Erythroblast (primary cell): ENCODE data around the gene TUBB2B.

Experiments used
- DNase-seq, 2 experiments: peaks; one replicate each; lab custom pipeline; 2025; lab: John Stamatoyannopoulos, UW
- GATA1 ChIP-seq: IDR thresholded peaks from 2 replicates; pipeline ENCODE4 v1.6.1; 2011; ENCODE audit warnings: low read depth, mild to moderate bottlenecking, control low read depth, low read length, moderate library complexity
- POLR2A ChIP-seq: IDR thresholded peaks from 2 replicates; pipeline ENCODE4 v1.6.1; 2011; ENCODE audit warnings: mild to moderate bottlenecking, low read length

Gene TUBB2B

GRCh38 chr6:3221578-3221977 lies 5.9 kb downstream of the TUBB2B start:
- DNase-seq: no peak
- TF ChIP-seq GATA1 (no peak), POLR2A (no peak)

GRCh38 chr6:3220366-3220765 lies 7.1 kb downstream of the TUBB2B start:
- no peak for TF ChIP-seq GATA1
- no peak for TF ChIP-seq POLR2A
- no peak for DNase-seq

GRCh38 chr6:3218266-3218665 lies 9.2 kb downstream of the TUBB2B start:
- DNase-seq: no peak

GRCh38 chr6:3217286-3217685 lies 10.2 kb downstream of the TUBB2B start:
- TF ChIP-seq GATA1: no peak
- TF ChIP-seq POLR2A: no peak
- DNase-seq: no peak

More at GRCh38 chr6:3218266-3218665, 9.2 kb downstream of the TUBB2B start:
- TF ChIP-seq POLR2A (no peak), GATA1 (no peak)

- TF ChIP-seq POLR2A (no peak), GATA1 (no peak)
- DNase-seq: no peak
These were observed 12.6 kb downstream of the TUBB2B start for GRCh38 chr6:3214898-3215297.

GRCh38 chr6:3213334-3213695 lies 14.1 kb downstream of the TUBB2B start:
- DNase-seq: no peak

GRCh38 chr6:3212261-3212660 lies 15.2 kb downstream of the TUBB2B start:
- DNase-seq: no peak
- TF ChIP-seq POLR2A: no peak
- no peak for TF ChIP-seq GATA1

More at GRCh38 chr6:3213334-3213695, 14.1 kb downstream of the TUBB2B start:
- TF ChIP-seq POLR2A (no peak), GATA1 (no peak)

GRCh38 chr6:3211681-3212080 lies 15.8 kb downstream of the TUBB2B start:
- DNase-seq: no peak
- TF ChIP-seq GATA1 (no peak), POLR2A (no peak)

GRCh38 chr6:3210024-3210610 lies 17.3 kb downstream of the TUBB2B start:
- TF ChIP-seq GATA1 (no peak), POLR2A (no peak)
- no peak for DNase-seq

GRCh38 chr6:3209114-3210023 lies 18.1 kb downstream of the TUBB2B start:
- no peak for TF ChIP-seq GATA1
- DNase-seq: peak; percentile 72 to 84

- TF ChIP-seq POLR2A (no peak), GATA1 (no peak)
- DNase-seq: no peak
These were observed 18.7 kb downstream of the TUBB2B start for GRCh38 chr6:3208775-3209113.

- no peak for TF ChIP-seq GATA1
- TF ChIP-seq POLR2A: no peak
- DNase-seq: no peak
These were observed 19.2 kb downstream of the TUBB2B start for GRCh38 chr6:3208098-3208774.

- TF ChIP-seq GATA1 (no peak), POLR2A (no peak)
- DNase-seq: no peak
These were observed 21.0 kb downstream of the TUBB2B start for GRCh38 chr6:3206339-3207015.

GRCh38 chr6:3205913-3206312 lies 21.5 kb downstream of the TUBB2B start:
- TF ChIP-seq POLR2A: no peak
- no peak for TF ChIP-seq GATA1
- no peak for DNase-seq
